ENCODE measurements around the gene CA11.

GRCh38 chr19:48595171-48595570 is 50.8 kb downstream of the CA11 start:
- TF ChIP-seq CTCF (IDR thresholded peaks at IDR 0.05; ENCODE audit: low read depth, low read length) = no peak
- no peak for TF ChIP-seq POLR2A (IDR thresholded peaks at IDR 0.05; ENCODE audit: extremely low read depth, insufficient read length)
- no peak for TF ChIP-seq MAX (IDR thresholded peaks at IDR 0.05; ENCODE audit: low read depth, low read length)

Measured in NB4 (cell line).